Ovary (tissue), 3 donors: ENCODE measurements around the gene PROB1.

ENCODE experiments used
- CTCF ChIP-seq, 3 donors: fragments of 450-650 bp in 2 of 3; fragments of 200-600 bp in 1 of 3; IDR thresholded peaks; one replicate each; pipeline versions ENCODE4 v1.5.1 to v1.8.0; 2016 to 2022; ENCODE audit warnings: antibody characterized with exemption in 3 of 3, mild to moderate bottlenecking in 1 of 3
- EP300 ChIP-seq: sonication (generic); formaldehyde crosslinking; IDR thresholded peaks from one replicate; pipeline ENCODE4 v1.6.1; 2017; ENCODE audit warnings: antibody characterized with exemption
- donor health status: DM: no; HTN: no; CAD: no.

DNA sequence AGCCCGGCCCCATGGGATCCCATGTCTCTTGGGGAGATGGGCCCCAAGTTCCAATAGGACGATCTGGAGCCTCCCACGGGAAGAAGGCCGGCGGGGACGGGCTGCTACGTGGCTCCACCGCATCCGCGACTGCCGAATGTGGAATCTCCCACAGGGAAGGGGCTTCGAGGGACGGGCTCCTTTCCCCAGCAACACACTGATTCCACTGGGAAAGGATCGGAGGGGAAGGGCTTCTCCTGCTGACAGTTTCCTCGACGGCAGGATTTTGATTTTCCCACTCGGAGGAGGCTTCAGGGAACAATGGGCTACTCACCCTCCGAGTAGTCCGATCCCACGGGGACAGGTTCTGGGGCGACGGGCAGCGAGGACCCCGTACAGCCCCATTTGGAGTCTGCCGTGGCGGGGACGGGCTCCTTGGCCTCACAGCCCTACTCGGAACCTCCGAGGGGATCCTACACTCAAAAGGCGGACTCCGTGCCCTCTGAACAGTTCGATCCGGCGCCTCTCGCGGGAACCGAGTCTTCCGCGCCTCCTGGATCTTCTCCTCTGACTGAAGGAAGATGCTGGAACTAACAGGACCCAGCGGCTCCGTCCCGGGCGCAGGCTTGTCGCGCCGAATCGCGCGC lies 1.3 kb downstream of the PROB1 start:
- TF ChIP-seq CTCF (IDR thresholded peaks at IDR 0.05) (no peak), EP300 (no peak)
